GM19328 (cell line): ENCODE data around the gene SLC1A4.

Source experiments
- ATAC-seq: cut with Tn5 transposase; IDR thresholded peaks from one replicate; pipeline ENCODE4 v1.9.1; 2021; ENCODE audit warnings: mild to moderate bottlenecking, moderate library complexity; ENCODE audit not compliant: unreplicated experiment

The SLC1A4 gene

GRCh38 chr2:65070172-65070830 is 81.1 kb downstream of the SLC1A4 start:
- ATAC-seq, result no peak

- ATAC-seq, result no peak
Observed at GRCh38 chr2:65070856-65071255, 81.7 kb downstream of the SLC1A4 start.

GRCh38 chr2:65071499-65072180 is 82.4 kb downstream of the SLC1A4 start:
- ATAC-seq, result no peak

- ATAC-seq, result no peak
Observed at GRCh38 chr2:65072181-65072970, 83.2 kb downstream of the SLC1A4 start.
